Thymus (tissue), 11 donors: ENCODE measurements around the gene PDE4C. TPM values are rescaled to one million over a fixed set of nuclear protein-coding genes. Genes with fewer than 3 reads are reported as not detected.

ENCODE experiments used
- DNase-seq, 9 donors: peaks; one replicate each; pipeline ENCODE4 v3.0.0-alpha.2; 2013; ENCODE audit warnings: low spot score in 9 of 9, low read depth in 6 of 9, missing footprints in 1 of 9
- H3K27ac ChIP-seq, 2 donors: one replicate each; pipeline ENCODE4 v1.5.1; 2013; ENCODE audit warnings: control low read depth in 1 of 2, low read depth in 1 of 2, low read length in 1 of 2, mild to moderate bottlenecking in 1 of 2, moderate library complexity in 1 of 2
- H3K27me3 ChIP-seq, 2 donors: one replicate each; pipeline ENCODE4 v1.5.1; 2013; ENCODE audit warnings: low read length in 1 of 2; ENCODE audit not compliant: control insufficient read depth in 2 of 2, insufficient read depth in 1 of 2
- H3K36me3 ChIP-seq, 2 donors: one replicate each; pipeline ENCODE4 v1.5.1; 2013; ENCODE audit warnings: low read length in 1 of 2, mild to moderate bottlenecking in 1 of 2, moderate library complexity in 1 of 2; ENCODE audit not compliant: control insufficient read depth in 2 of 2, insufficient read depth in 2 of 2
- H3K4me1 ChIP-seq, 2 donors: one replicate each; pipeline ENCODE4 v1.5.1; 2013; ENCODE audit warnings: low read length in 2 of 2; ENCODE audit not compliant: control insufficient read depth in 2 of 2, insufficient read depth in 2 of 2
- H3K4me3 ChIP-seq, 2 donors: one replicate each; pipeline ENCODE4 v1.5.1; 2013; ENCODE audit warnings: low read length in 2 of 2, control low read depth in 1 of 2, mild to moderate bottlenecking in 1 of 2
- H3K9me3 ChIP-seq, 2 donors: one replicate each; pipeline ENCODE4 v1.5.1; 2013; ENCODE audit warnings: low read length in 1 of 2, mild to moderate bottlenecking in 1 of 2; ENCODE audit not compliant: control insufficient read depth in 2 of 2, insufficient read depth in 1 of 2
- WGBS: extraction: QIAGEN DNeasy Blood & Tissue Kit; methylation state at CpG from one replicate; pipeline ENCODE4 v1.1.7; 2013; 5-methylcytosine and 5-hydroxymethylcytosine counted together
- polyA plus RNA-seq: library from polyadenylated mRNA; stranded (reverse); fragments of 200-250 nt; gene quantifications from one replicate; pipeline ENCODE4 v1.2.3, GENCODE V29; 2013
- total RNA-seq: library from RNA; stranded (reverse); fragments of 120-200 nt; gene quantifications from one replicate; pipeline ENCODE4 v1.2.4, GENCODE V29; 2013
- donor health status: healthy.

PDE4C gene
- total and polyA plus RNA-seq, 2 donors = 0.05 to 0.34 TPM

GRCh38 chr19:18227781-18228271 is 1.6 kb upstream of the PDE4C start:
- 81% methylated on average over 6 of the region's 6 CpGs for WGBS

GRCh38 chr19:18226956-18227780 is 930 bp upstream of the PDE4C start:
- Histone ChIP-seq H3K27ac (no peak overlapping the region), H3K36me3 (no peaks in the 10 kb centered on the region), H3K4me1 (peaks cover 0 to 13% of the 10 kb centered on the region in 2 donors), H3K4me3 (no peak overlapping the region), H3K27me3 (peaks cover 58 to 88% of the 10 kb centered on the region in 2 donors), H3K9me3 (peaks cover 1 to 4% of the 10 kb centered on the region in 2 donors)
- no peak for DNase-seq
- WGBS = 90% methylated on average over 18 of the region's 18 CpGs

More at GRCh38 chr19:18227781-18228271, 1.6 kb upstream of the PDE4C start:
- Histone ChIP-seq H3K4me1 (peaks cover 0 to 13% of the 10 kb centered on the region in 2 donors), H3K4me3 (no peak overlapping the region), H3K9me3 (peaks cover 2 to 8% of the 10 kb centered on the region in 2 donors), H3K27ac (no peak overlapping the region), H3K36me3 (no peaks in the 10 kb centered on the region), H3K27me3 (peaks cover 59 to 88% of the 10 kb centered on the region in 2 donors)
- DNase-seq = no peak

- H3K4me1 ChIP-seq = peaks cover 0 to 13% of the 10 kb centered on the region in 2 donors
- WGBS = 22% methylated on average over 16 of the region's 16 CpGs
- peak overlapping the region in 1 of 2 donors; percentile 2 for H3K27ac ChIP-seq
- no peak for DNase-seq
- peaks cover 52 to 87% of the 10 kb centered on the region in 2 donors for H3K27me3 ChIP-seq
- no peak overlapping the region for H3K4me3 ChIP-seq
- H3K9me3 ChIP-seq = peaks cover 1 to 4% of the 10 kb centered on the region in 2 donors
- no peaks in the 10 kb centered on the region for H3K36me3 ChIP-seq
These were observed 910 bp downstream of the PDE4C start for GRCh38 chr19:18225355-18225701.

GRCh38 chr19:18224525-18225354 is 1.5 kb downstream of the PDE4C start:
- Histone ChIP-seq H3K36me3 (no peaks in the 10 kb centered on the region), H3K27me3 (peaks cover 50 to 88% of the 10 kb centered on the region in 2 donors), H3K27ac (no peak overlapping the region), H3K4me1 (peaks cover 0 to 13% of the 10 kb centered on the region in 2 donors), H3K9me3 (peaks cover 1 to 4% of the 10 kb centered on the region in 2 donors), H3K4me3 (peak overlapping the region; percentile 9 to 21)
- WGBS = 5% methylated on average over 81 of the region's 81 CpGs
- peak in 7 of 9 donors; percentile 33 to 71 (median 54) for DNase-seq

GRCh38 chr19:18223860-18224524 is 2.2 kb downstream of the PDE4C start:
- Histone ChIP-seq H3K4me3 (peak overlapping the region; percentile 9 to 21), H3K27me3 (peaks cover 50 to 91% of the 10 kb centered on the region in 2 donors), H3K36me3 (no peaks in the 10 kb centered on the region), H3K9me3 (peaks cover 1 to 4% of the 10 kb centered on the region in 2 donors), H3K27ac (no peak overlapping the region), H3K4me1 (peaks cover 0 to 13% of the 10 kb centered on the region in 2 donors)
- peak in 1 of 9 donors; percentile 12 for DNase-seq
- WGBS = 12% methylated on average over 39 of the region's 39 CpGs

GRCh38 chr19:18221815-18222725 is 4.2 kb downstream of the PDE4C start:
- H3K36me3 ChIP-seq = no peaks in the 10 kb centered on the region
- peaks cover 0 to 13% of the 10 kb centered on the region in 2 donors for H3K4me1 ChIP-seq
- no peak overlapping the region for H3K27ac ChIP-seq
- no peak for DNase-seq
- H3K4me3 ChIP-seq = no peak overlapping the region
- WGBS = 88% methylated on average over 25 of the region's 25 CpGs
- H3K27me3 ChIP-seq = peaks cover 44 to 86% of the 10 kb centered on the region in 2 donors
- H3K9me3 ChIP-seq = peaks cover 1 to 4% of the 10 kb centered on the region in 2 donors

- WGBS = 12% methylated on average over 33 of the region's 33 CpGs
- Histone ChIP-seq H3K27ac (no peak overlapping the region), H3K4me3 (no peak overlapping the region), H3K27me3 (peaks cover 32 to 73% of the 10 kb centered on the region in 2 donors), H3K36me3 (no peaks in the 10 kb centered on the region), H3K9me3 (peaks cover 1 to 4% of the 10 kb centered on the region in 2 donors), H3K4me1 (peaks cover 0 to 13% of the 10 kb centered on the region in 2 donors)
- no peak for DNase-seq
These were observed 5.5 kb downstream of the PDE4C start for GRCh38 chr19:18220632-18221275.
